IMR-90 (cell line): ENCODE results near the gene OSBPL9. TPM values are rescaled to one million over a fixed set of nuclear protein-coding genes. Genes with fewer than 3 reads are reported as not detected.

ENCODE experiments used
- ATAC-seq: fragments of 200-7000 bp; cut with Tn5 transposase; 2 replicates; pipeline ENCODE4 v1.9.1; 2020; ENCODE audit warnings: low read depth, mild to moderate bottlenecking, moderate library complexity
- BruUV-seq: library from RNA; stranded (reverse); fragments of 400-500 nt; replicated peaks from 2 replicates; lab custom pipeline; 2021; lab: Mats Ljungman, UMichigan
- CTCF ChIA-PET: fragments of 300-600 bp; formaldehyde crosslinking; extraction: SDS; loops from one replicate; lab custom pipeline; 2021; ENCODE audit warnings: antibody characterized with exemption; lab: Yijun Ruan, JAX
- POLR2A ChIA-PET: fragments of 300-600 bp; sonication (Branson Sonifier 250); formaldehyde crosslinking; loops from one replicate; lab custom pipeline; 2022; ENCODE audit warnings: antibody characterized with exemption; ENCODE audit not compliant: unreplicated experiment; lab: Charles Lee
- DNase-seq: peaks from one replicate; pipeline ENCODE4 v3.0.0; 2013
- H2AFZ ChIP-seq: replicated peaks from 2 replicates; pipeline ENCODE3; 2013; ENCODE audit warnings: low read length, mild to moderate bottlenecking; ENCODE audit not compliant: poor library complexity
- H2AK5ac ChIP-seq: 2 replicates; pipeline ENCODE4 v1.6.1; 2013; ENCODE audit warnings: low read depth, low read length, inconsistent platforms
- H2AK9ac ChIP-seq: replicated peaks from 2 replicates; pipeline ENCODE3; 2013; ENCODE audit warnings: mild to moderate bottlenecking, low read depth, low read length, moderate library complexity; ENCODE audit not compliant: poor library complexity
- H2BK120ac ChIP-seq: 2 replicates; pipeline ENCODE4 v1.6.1; 2013; ENCODE audit warnings: low read depth, low read length, inconsistent platforms
- H2BK15ac ChIP-seq: 3 replicates; pipeline ENCODE4 v1.6.1; 2013; ENCODE audit warnings: low read depth, low read length, inconsistent platforms
- H2BK20ac ChIP-seq: 2 replicates; pipeline ENCODE4 v1.6.1; 2013; ENCODE audit warnings: low read depth, mild to moderate bottlenecking, inconsistent platforms, low read length, moderate library complexity
- H2BK5ac ChIP-seq: 2 replicates; pipeline ENCODE4 v1.6.1; 2013; ENCODE audit warnings: mild to moderate bottlenecking, low read depth, low read length, inconsistent platforms; ENCODE audit not compliant: poor library complexity, severe bottlenecking
- H3K14ac ChIP-seq: replicated peaks from 2 replicates; pipeline ENCODE4 v1.6.1; 2013; ENCODE audit warnings: low read depth, low read length, inconsistent platforms
- H3K18ac ChIP-seq: 2 replicates; pipeline ENCODE4 v1.6.1; 2013; ENCODE audit warnings: low read depth, low read length, control low read depth
- H3K23ac ChIP-seq: 2 replicates; pipeline ENCODE4 v1.6.1; 2013; ENCODE audit warnings: low read depth, low read length, inconsistent platforms
- H3K27ac ChIP-seq: 2 replicates; pipeline ENCODE4 v1.5.1; 2013; ENCODE audit warnings: mild to moderate bottlenecking, control low read depth, low read length; ENCODE audit not compliant: insufficient read depth
- H3K27me3 ChIP-seq: 2 replicates; pipeline ENCODE4 v1.6.1; 2013; ENCODE audit warnings: low read length; ENCODE audit not compliant: control insufficient read depth, insufficient read depth
- H3K36me3 ChIP-seq: 2 replicates; pipeline ENCODE4 v1.6.1; 2013; ENCODE audit warnings: low read length, mixed read lengths; ENCODE audit not compliant: control insufficient read depth, insufficient read depth
- H3K4ac ChIP-seq: 2 replicates; pipeline ENCODE4 v1.6.1; 2013; ENCODE audit warnings: low read depth, low read length, inconsistent platforms
- H3K4me1 ChIP-seq: 2 replicates; pipeline ENCODE4 v1.6.1; 2013; ENCODE audit warnings: low read length, mixed read lengths; ENCODE audit not compliant: control insufficient read depth, insufficient read depth
- H3K4me2 ChIP-seq: 2 replicates; pipeline ENCODE4 v1.6.1; 2013; ENCODE audit warnings: low read depth, mild to moderate bottlenecking, control low read depth, low read length, moderate library complexity
- H3K4me3 ChIP-seq: 2 replicates; pipeline ENCODE4 v1.5.1; 2013; ENCODE audit warnings: low read depth, mild to moderate bottlenecking, control low read depth, low read length, moderate library complexity; ENCODE audit not compliant: insufficient read depth
- H3K56ac ChIP-seq: 2 replicates; pipeline ENCODE4 v1.6.1; 2013; ENCODE audit warnings: low read length, inconsistent platforms; ENCODE audit not compliant: insufficient read depth; ENCODE audit errors: extremely low read depth
- H3K79me1 ChIP-seq, 2 experiments: 2 replicates each; pipeline ENCODE4 v1.6.1; 2013; ENCODE audit warnings: low read length in 2 of 2, inconsistent platforms in 1 of 2, low read depth in 1 of 2
- H3K9ac ChIP-seq: 2 replicates; pipeline ENCODE4 v1.6.1; 2013; ENCODE audit warnings: low read depth, low read length, control low read depth
- H3K9me1 ChIP-seq: 2 replicates; pipeline ENCODE4 v1.6.1; 2013; ENCODE audit warnings: low read length, inconsistent platforms; ENCODE audit not compliant: insufficient read depth
- H3K9me3 ChIP-seq: 2 replicates; pipeline ENCODE4 v1.6.1; 2013; ENCODE audit warnings: low read length; ENCODE audit not compliant: control insufficient read depth, insufficient read depth
- H4K20me1 ChIP-seq: 2 replicates; pipeline ENCODE4 v1.6.1; 2013; ENCODE audit warnings: low read length, inconsistent platforms; ENCODE audit not compliant: insufficient read depth
- H4K5ac ChIP-seq: 2 replicates; pipeline ENCODE4 v1.6.1; 2013; ENCODE audit warnings: mild to moderate bottlenecking, low read depth, low read length, control low read depth
- H4K8ac ChIP-seq, 2 experiments: 2 replicates each; pipeline ENCODE4 v1.6.1; 2013; ENCODE audit warnings: low read depth in 2 of 2, low read length in 2 of 2, control low read depth in 1 of 2, inconsistent platforms in 1 of 2
- H4K91ac ChIP-seq: 2 replicates; pipeline ENCODE4 v1.6.1; 2013; ENCODE audit warnings: low read depth, low read length, inconsistent platforms; ENCODE audit not compliant: insufficient read depth
- BHLHE40 ChIP-seq: fragments of 150-350 bp; IDR thresholded peaks from 2 replicates; pipeline ENCODE4 v1.6.1; 2016; ENCODE audit warnings: mild to moderate bottlenecking, low read depth, low read length
- CHD1 ChIP-seq: IDR thresholded peaks from 2 replicates; pipeline ENCODE4 v1.6.1; 2012; ENCODE audit warnings: low read depth, low read length, improper control_type of control experiment
- CTCF ChIP-seq: conservative IDR thresholded peaks from 2 replicates; pipeline ENCODE4 v1.5.1; 2012; ENCODE audit warnings: mild to moderate bottlenecking, low read depth, low read length, improper control_type of control experiment
- MAFK ChIP-seq: IDR thresholded peaks from 2 replicates; pipeline ENCODE4 v1.6.1; 2012; ENCODE audit warnings: low read depth, low read length, improper control_type of control experiment
- MAZ ChIP-seq: IDR thresholded peaks from 2 replicates; pipeline ENCODE4 v1.6.1; 2012; ENCODE audit warnings: low read depth, mild to moderate bottlenecking, low read length, improper control_type of control experiment, moderate library complexity, borderline replicate concordance
- MXI1 ChIP-seq: IDR thresholded peaks from 2 replicates; pipeline ENCODE4 v1.6.1; 2012; ENCODE audit warnings: low read depth, mild to moderate bottlenecking, low read length, moderate library complexity, borderline replicate concordance
- NFE2L2 ChIP-seq: fragments of 150-350 bp; IDR thresholded peaks from 2 replicates; pipeline ENCODE4 v1.6.1; 2016; ENCODE audit warnings: low read depth, mild to moderate bottlenecking, low read length
- POLR2A ChIP-seq: IDR thresholded peaks from 2 replicates; pipeline ENCODE4 v1.6.1; 2012; ENCODE audit warnings: mild to moderate bottlenecking, low read depth, low read length
- RAD21 ChIP-seq: IDR thresholded peaks from 2 replicates; pipeline ENCODE4 v1.6.1; 2012; ENCODE audit warnings: low read length, improper control_type of control experiment
- SMC3 ChIP-seq: fragments of 150-350 bp; IDR thresholded peaks from 2 replicates; pipeline ENCODE4 v1.6.1; 2016; ENCODE audit warnings: low read depth, mild to moderate bottlenecking, antibody characterized with exemption, low read length, moderate library complexity
- USF2 ChIP-seq: fragments of 150-350 bp; IDR thresholded peaks from 2 replicates; pipeline ENCODE4 v1.6.1; 2017; ENCODE audit warnings: mild to moderate bottlenecking, antibody characterized with exemption, low read length, low read depth
- WGBS, 2 experiments: methylation state at CpG; one replicate each; pipeline versions ENCODE4 v1.1.5 to v1.1.7; 2013; ENCODE audit warnings: missing lambda C conversion rate in 2 of 2; ENCODE audit not compliant: insufficient read length in 1 of 2; ENCODE audit errors: extremely low coverage in 2 of 2; 5-methylcytosine and 5-hydroxymethylcytosine counted together
- dilution Hi-C: fragments of 300-500 bp; cut with HindIII; formaldehyde crosslinking; loops from one replicate; pipeline ENCODE4 v1.14.3; 2018; ENCODE audit warnings: low sequenced_read_pairs; ENCODE audit not compliant: unreplicated experiment
- in situ Hi-C: fragments of 300-500 bp; cut with MboI; formaldehyde crosslinking; loops from 3 replicates; pipeline ENCODE4 v1.14.3; 2019; ENCODE audit warnings: low sequenced_read_pairs, inconsistent platforms, mixed read lengths
- intact Hi-C: fragments of 100-400 bp; cut with micrococcal nuclease; formaldehyde crosslinking; loops from 2 replicates; pipeline ENCODE4 v1.10.0; 2022
- polyA plus RNA-seq, 3 experiments: library from polyadenylated mRNA; depleted of rRNA; stranded (reverse); fragments of >200 nt; gene quantifications; 2 replicates each; pipeline ENCODE4 v1.2.3, GENCODE V29; 2012; ENCODE audit warnings: low replicate concordance in 1 of 3
- total RNA-seq: library from RNA; depleted of rRNA; stranded (reverse); fragments of >200 nt; gene quantifications from 2 replicates; pipeline ENCODE4 v1.2.3, GENCODE V29; 2012

OSBPL9 gene
- total and polyA plus RNA-seq, 2 of the 4 experiments (the other 2 are of a cell fraction), result 51.4 to 127 TPM

- TF ChIP-seq MAZ, result no peak
- no peak for TF ChIP-seq RAD21
- TF ChIP-seq USF2, result no peak
Measured at GRCh38 chr1:51629918-51630317, 13.0 kb downstream of the OSBPL9 start (continued).

- Histone ChIP-seq H3K79me1 (peaks cover 42 to 65% of the 10 kb centered on the region in 2 experiments), H3K4me3 (no peak overlapping the region), H3K18ac (no peak overlapping the region), H3K27me3 (no peaks in the 10 kb centered on the region), H3K4ac (no peak overlapping the region), H2AK9ac (no peak overlapping the region), H3K9me3 (no peaks in the 10 kb centered on the region), H4K8ac (no peak overlapping the region), H3K9me1 (peaks cover 3% of the 10 kb centered on the region; the same call in 1 of the 2 replicates), H3K56ac (no peak overlapping the region), H2BK120ac (no peak overlapping the region), H3K27ac (no peak overlapping the region), H2BK5ac (no peak overlapping the region), H2AFZ (no peak overlapping the region), H2AK5ac (no peak overlapping the region), H4K5ac (no peak overlapping the region), H3K36me3 (no peaks in the 10 kb centered on the region), H3K14ac (no peak overlapping the region), H3K4me1 (peaks cover 5% of the 10 kb centered on the region), H4K91ac (no peak overlapping the region), H2BK20ac (no peak overlapping the region), H4K20me1 (peaks cover 4% of the 10 kb centered on the region; the same call in 1 of the 2 replicates), H3K9ac (no peak overlapping the region), H3K23ac (no peak overlapping the region), H2BK15ac (no peak overlapping the region), H3K4me2 (no peak overlapping the region)
- in situ Hi-C loops (no loop called here), intact Hi-C loops (loop anchor here (10.0 kb wide), 1 partner anchor 374 kb away; no protein-coding TSS in a partner anchor), dilution Hi-C loops (no loop called here)
- ATAC-seq (no peak), DNase-seq (no peak)
- WGBS, 2 experiments, result no CpG with 5 or more reads among the region's 3 CpGs
- BruUV-seq, result no TSS peak
- POLR2A ChIA-PET, result no interaction called here
- CTCF ChIA-PET, result interaction anchor here (0.6 kb wide), 1 partner anchor 139 kb away, joined by 3 read pairs; no protein-coding TSS in a partner anchor
- TF ChIP-seq MXI1 (no peak), NFE2L2 (no peak), CTCF (no peak), USF2 (no peak), MAZ (no peak), SMC3 (no peak), POLR2A (no peak), MAFK (no peak), CHD1 (no peak), BHLHE40 (no peak)
Measured at GRCh38 chr1:51630393-51630792, 13.5 kb downstream of the OSBPL9 start.
